Caco-2 (cell line): ENCODE data around the gene HIVEP3. TPM values are rescaled to one million over a fixed set of nuclear protein-coding genes. Genes with fewer than 3 reads are reported as not detected.

Experiments
- BruUV-seq: library from RNA; stranded (reverse); fragments of 400-500 nt; replicated peaks from 2 replicates; lab custom pipeline; 2021; lab: Mats Ljungman, UMichigan
- CTCF ChIA-PET: fragments of 300-600 bp; sonication (Branson Sonifier 250); formaldehyde crosslinking; loops from one replicate; lab custom pipeline; 2022; ENCODE audit warnings: antibody characterized with exemption; lab: Charles Lee
- POLR2A ChIA-PET: fragments of 300-600 bp; sonication (Branson Sonifier 250); formaldehyde crosslinking; loops from one replicate; lab custom pipeline; 2022; ENCODE audit warnings: antibody characterized with exemption; lab: Charles Lee
- DNase-seq, 2 experiments: peaks; one replicate each; pipeline versions ENCODE4 v3.0.0 to v3.0.0-alpha.2; 2020 to 2022
- H3K27me3 ChIP-seq: replicated peaks from 2 replicates; pipeline ENCODE4 v1.6.0; 2011; ENCODE audit warnings: low read length; ENCODE audit not compliant: control insufficient read depth, insufficient read depth
- H3K36me3 ChIP-seq: 2 replicates; pipeline ENCODE4 v1.5.1; 2011; ENCODE audit warnings: low read length; ENCODE audit not compliant: control insufficient read depth, insufficient read depth
- H3K4me1 ChIP-seq: fragments of 250-450 bp; sonication (Bioruptor Pico); 2 replicates; pipeline ENCODE4 v1.5.1; 2020; ENCODE audit warnings: mild to moderate bottlenecking
- H3K4me3 ChIP-seq: 2 replicates; pipeline ENCODE4 v1.5.1; 2011; ENCODE audit warnings: low read depth, mild to moderate bottlenecking, control low read depth, low read length
- H3K9me3 ChIP-seq: fragments of 250-450 bp; sonication (Bioruptor Pico); 2 replicates; pipeline ENCODE4 v1.5.1; 2020; ENCODE audit warnings: mild to moderate bottlenecking, moderate library complexity
- H3K27ac Mint-ChIP-seq: one replicate; pipeline ENCODE4 v1.8.0; 2022; ENCODE audit warnings: mixed read lengths; ENCODE audit not compliant: unreplicated experiment
- H3K27me3 Mint-ChIP-seq: one replicate; pipeline ENCODE4 v1.8.0; 2022; ENCODE audit warnings: mixed read lengths; ENCODE audit not compliant: insufficient read depth, unreplicated experiment
- H3K36me3 Mint-ChIP-seq: one replicate; pipeline ENCODE4 v1.8.0; 2022; ENCODE audit warnings: mild to moderate bottlenecking, mixed read lengths; ENCODE audit not compliant: insufficient read depth, unreplicated experiment
- H3K4me1 Mint-ChIP-seq: one replicate; pipeline ENCODE4 v1.8.0; 2022; ENCODE audit warnings: low read depth, mixed read lengths; ENCODE audit not compliant: unreplicated experiment
- H3K4me3 Mint-ChIP-seq: one replicate; pipeline ENCODE4 v1.8.0; 2022; ENCODE audit warnings: mild to moderate bottlenecking, moderate library complexity, mixed read lengths; ENCODE audit not compliant: unreplicated experiment
- H3K9me3 Mint-ChIP-seq: one replicate; pipeline ENCODE4 v1.8.0; 2022; ENCODE audit warnings: mixed read lengths; ENCODE audit not compliant: unreplicated experiment
- intact Hi-C: fragments of 100-400 bp; cut with micrococcal nuclease; formaldehyde crosslinking; loops from one replicate; pipeline ENCODE4 v1.10.0; 2022; ENCODE audit not compliant: unreplicated experiment
- total RNA-seq: library from RNA; stranded (reverse); gene quantifications from 2 replicates; pipeline ENCODE4 v1.2.3, GENCODE V29; 2022
- TF ChIP-seq, protein P1 (sequence below), 2 experiments: fragments of 200-600 bp in 1 of 2; IDR thresholded peaks; 1 replicate in 1 of 2; 2 replicates in 1 of 2; pipeline versions ENCODE4 v1.5.1 to v1.8.0; 2011 to 2022; ENCODE audit warnings: antibody characterized with exemption in 1 of 2, control low read depth in 1 of 2, inconsistent platforms in 1 of 2, low read depth in 1 of 2, low read length in 1 of 2, mild to moderate bottlenecking in 1 of 2, moderate library complexity in 1 of 2; ENCODE audit not compliant: insufficient read depth in 1 of 2, severe bottlenecking in 1 of 2, unreplicated experiment in 1 of 2

The HIVEP3 gene
- total RNA-seq, 1 experiment from 2014 or later = 0.25 TPM

- Mint-ChIP-seq H3K27ac (no peak overlapping the region), H3K4me1 (no peaks in the 10 kb centered on the region), H3K9me3 (no peaks in the 10 kb centered on the region), H3K36me3 (no peaks in the 10 kb centered on the region), H3K27me3 (peaks cover 4% of the 10 kb centered on the region), H3K4me3 (no peak overlapping the region)
- H3K4me3 ChIP-seq = no peak overlapping the region
- no TSS peak for BruUV-seq
- no peaks in the 10 kb centered on the region for H3K9me3 ChIP-seq
- TF ChIP-seq, protein P1, sequence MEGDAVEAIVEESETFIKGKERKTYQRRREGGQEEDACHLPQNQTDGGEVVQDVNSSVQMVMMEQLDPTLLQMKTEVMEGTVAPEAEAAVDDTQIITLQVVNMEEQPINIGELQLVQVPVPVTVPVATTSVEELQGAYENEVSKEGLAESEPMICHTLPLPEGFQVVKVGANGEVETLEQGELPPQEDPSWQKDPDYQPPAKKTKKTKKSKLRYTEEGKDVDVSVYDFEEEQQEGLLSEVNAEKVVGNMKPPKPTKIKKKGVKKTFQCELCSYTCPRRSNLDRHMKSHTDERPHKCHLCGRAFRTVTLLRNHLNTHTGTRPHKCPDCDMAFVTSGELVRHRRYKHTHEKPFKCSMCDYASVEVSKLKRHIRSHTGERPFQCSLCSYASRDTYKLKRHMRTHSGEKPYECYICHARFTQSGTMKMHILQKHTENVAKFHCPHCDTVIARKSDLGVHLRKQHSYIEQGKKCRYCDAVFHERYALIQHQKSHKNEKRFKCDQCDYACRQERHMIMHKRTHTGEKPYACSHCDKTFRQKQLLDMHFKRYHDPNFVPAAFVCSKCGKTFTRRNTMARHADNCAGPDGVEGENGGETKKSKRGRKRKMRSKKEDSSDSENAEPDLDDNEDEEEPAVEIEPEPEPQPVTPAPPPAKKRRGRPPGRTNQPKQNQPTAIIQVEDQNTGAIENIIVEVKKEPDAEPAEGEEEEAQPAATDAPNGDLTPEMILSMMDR (IDR thresholded peaks at IDR 0.05; ENCODE audit: insufficient read depth in 1 of 2, low read depth in 1 of 2, low read length in 1 of 2, severe bottlenecking in 1 of 2, unreplicated experiment in 1 of 2) = no peak
- CTCF ChIA-PET = no interaction called here
- no peaks in the 10 kb centered on the region for H3K27me3 ChIP-seq
- intact Hi-C loops = no loop called here
- POLR2A ChIA-PET = no interaction called here
- H3K4me1 ChIP-seq = no peaks in the 10 kb centered on the region
- DNase-seq = no peak
- H3K36me3 ChIP-seq = no peaks in the 10 kb centered on the region
Measured at GRCh38 chr1:41715441-41716095, 203.2 kb downstream of the HIVEP3 start.

DNA sequence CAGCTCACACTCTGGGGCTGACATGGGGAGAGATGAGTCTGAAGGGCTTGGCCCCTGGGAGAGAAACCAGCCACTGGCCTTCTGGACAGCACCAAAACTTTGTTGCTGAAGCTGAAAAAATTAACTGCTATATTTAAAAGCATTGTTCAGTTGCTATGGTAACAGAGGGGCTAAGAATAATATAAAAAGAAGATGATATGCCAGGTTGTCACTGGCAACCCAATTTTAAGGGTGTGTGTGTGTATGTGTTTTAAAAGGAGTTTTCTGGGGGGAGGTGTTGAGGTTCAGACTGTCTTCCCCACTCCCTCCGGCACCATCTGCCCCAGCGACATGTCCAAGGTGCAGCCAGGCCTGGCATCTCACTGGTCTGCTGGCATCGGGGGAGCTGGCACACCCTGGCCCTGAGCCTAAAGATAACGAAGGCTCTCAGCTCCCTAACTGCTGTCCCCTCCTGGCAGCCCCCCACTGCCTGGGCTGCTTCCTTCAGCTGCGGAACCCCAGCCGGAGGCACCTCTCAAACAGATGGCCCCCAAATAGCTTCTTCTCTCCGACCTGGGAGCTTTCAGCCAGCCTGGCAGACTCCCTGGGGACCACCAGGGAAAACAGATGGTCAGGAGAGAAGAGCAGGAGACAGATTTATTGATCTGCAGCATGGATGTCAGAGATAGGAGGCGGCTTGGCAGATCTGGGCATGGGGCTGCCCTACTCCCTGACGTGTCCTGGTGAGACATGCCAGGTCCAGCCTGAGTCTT lies 203.9 kb downstream of the HIVEP3 start:
- DNase-seq = no peak
- Histone ChIP-seq H3K27me3 (no peaks in the 10 kb centered on the region), H3K9me3 (no peaks in the 10 kb centered on the region), H3K4me1 (no peaks in the 10 kb centered on the region), H3K36me3 (no peaks in the 10 kb centered on the region), H3K4me3 (no peak overlapping the region)
- POLR2A ChIA-PET = no interaction called here
- Mint-ChIP-seq H3K4me3 (no peak overlapping the region), H3K36me3 (no peaks in the 10 kb centered on the region), H3K4me1 (no peaks in the 10 kb centered on the region), H3K9me3 (no peaks in the 10 kb centered on the region), H3K27me3 (peaks cover 7% of the 10 kb centered on the region), H3K27ac (no peak overlapping the region)
- intact Hi-C loops = no loop called here
- CTCF ChIA-PET = no interaction called here
- no TSS peak for BruUV-seq
- TF ChIP-seq, protein P1 (IDR thresholded peaks at IDR 0.05; ENCODE audit: insufficient read depth in 1 of 2, low read depth in 1 of 2, low read length in 1 of 2, severe bottlenecking in 1 of 2, unreplicated experiment in 1 of 2) = no peak

DNA sequence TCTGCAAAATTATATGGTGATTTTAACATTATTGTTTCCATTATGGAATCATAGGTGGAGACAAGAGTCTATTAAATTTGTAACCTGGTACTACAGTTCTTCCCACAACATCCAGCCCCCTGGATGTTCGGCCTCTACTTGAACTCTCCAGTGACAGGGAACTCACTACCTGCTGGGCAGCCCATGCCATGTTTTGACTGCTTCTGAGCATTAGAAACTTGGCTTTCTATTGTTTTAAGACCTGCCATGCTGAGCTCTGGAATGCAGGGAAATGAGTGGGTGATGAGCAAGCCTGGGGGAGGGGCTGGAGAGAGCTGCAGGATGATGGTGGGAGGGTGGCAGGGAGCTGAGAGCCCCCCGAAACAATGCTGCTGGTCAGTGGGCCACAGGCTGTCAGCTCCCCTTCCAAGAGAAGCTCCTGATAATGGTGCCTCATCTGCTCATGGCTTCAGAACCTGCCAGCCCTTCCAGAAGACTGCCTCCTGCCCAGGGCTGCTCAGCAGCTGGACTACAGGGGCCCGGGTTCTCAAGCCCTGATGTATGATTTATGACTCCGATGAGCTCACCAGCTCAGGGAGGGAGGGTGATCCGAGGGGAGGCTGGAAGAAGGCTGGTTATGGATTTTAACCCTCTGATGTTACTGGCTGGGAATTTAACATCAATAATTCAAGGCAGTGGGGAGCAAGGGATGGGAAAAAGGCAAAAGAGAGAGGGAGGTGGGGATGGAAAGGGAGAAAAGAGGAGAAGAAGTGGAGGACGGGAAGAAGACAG lies 205.0 kb downstream of the HIVEP3 start:
- H3K27ac Mint-ChIP-seq = no peak overlapping the region
- POLR2A ChIA-PET = no interaction called here
- BruUV-seq = no TSS peak
- no peaks in the 10 kb centered on the region for H3K4me1 Mint-ChIP-seq
- Histone ChIP-seq H3K4me3 (no peak overlapping the region), H3K36me3 (no peaks in the 10 kb centered on the region), H3K27me3 (no peaks in the 10 kb centered on the region), H3K9me3 (no peaks in the 10 kb centered on the region), H3K4me1 (no peaks in the 10 kb centered on the region)
- H3K9me3 Mint-ChIP-seq = no peaks in the 10 kb centered on the region
- H3K4me3 Mint-ChIP-seq = no peak overlapping the region
- peaks cover 4% of the 10 kb centered on the region for H3K27me3 Mint-ChIP-seq
- no peaks in the 10 kb centered on the region for H3K36me3 Mint-ChIP-seq
- TF ChIP-seq, protein P1 (IDR thresholded peaks at IDR 0.05; ENCODE audit: insufficient read depth in 1 of 2, low read depth in 1 of 2, low read length in 1 of 2, severe bottlenecking in 1 of 2, unreplicated experiment in 1 of 2) = no peak
- intact Hi-C loops = no loop called here
- no peak for DNase-seq
- CTCF ChIA-PET = no interaction called here
